SK-N-SH (cell line): Measurements from ENCODE around the gene METTL9. TPM values are rescaled to one million over a fixed set of nuclear protein-coding genes. Genes with fewer than 3 reads are reported as not detected.
"Not testable (repeated sequence)": the region's sequence is repeated elsewhere in the genome, so short reads cannot be mapped to it uniquely, and the experiment has no call there.

Source experiments
- CTCF ChIA-PET: fragments of 300-600, 350-600 bp; formaldehyde crosslinking; extraction: SDS; loops from one replicate; lab custom pipeline; 2021; lab: Yijun Ruan, JAX
- POLR2A ChIA-PET: fragments of 350-600 bp; sonication (Branson Sonifier 250); formaldehyde crosslinking; extraction: SDS; loops from one replicate; lab custom pipeline; 2020; ENCODE audit warnings: antibody characterized with exemption, inconsistent platforms; lab: Yijun Ruan, JAX
- DNase-seq: peaks from one replicate; pipeline ENCODE4 v3.0.0; 2012
- H2AFZ ChIP-seq: fragments of 200-600 bp; sonication (generic); 2 replicates; pipeline ENCODE4 v1.8.1; 2016; ENCODE audit warnings: antibody characterized with exemption, mild to moderate bottlenecking, low read depth
- H3F3A ChIP-seq: fragments of 200-600 bp; sonication (generic); replicated peaks from 2 replicates; pipeline ENCODE3; 2016; ENCODE audit warnings: antibody characterized with exemption, mild to moderate bottlenecking; ENCODE audit not compliant: insufficient read depth
- H3K27ac ChIP-seq, 2 experiments: fragments of 200-500 bp in 1 of 2; fragments of 200-600 bp in 1 of 2; sonication (Bioruptor generic) in 1 of 2; sonication (generic), shearing (Covaris generic) in 1 of 2; 2 replicates each; pipeline versions ENCODE4 v1.5.1 to v1.6.1; 2014 to 2016; ENCODE audit warnings: low read depth in 2 of 2, inconsistent platforms in 1 of 2, low read length in 1 of 2, mild to moderate bottlenecking in 1 of 2, mixed read lengths in 1 of 2
- H3K27me3 ChIP-seq: fragments of 200-600 bp; sonication (generic), shearing (Covaris generic); 2 replicates; pipeline ENCODE4 v1.6.1; 2016; ENCODE audit warnings: mixed run types; ENCODE audit not compliant: insufficient read depth
- H3K36me3 ChIP-seq, 2 experiments: fragments of 200-500 bp in 1 of 2; fragments of 200-600 bp in 1 of 2; sonication (Bioruptor generic) in 1 of 2; sonication (generic) in 1 of 2; replicated peaks in 1 of 2; 2 replicates each; pipeline versions ENCODE3 to v1.5.1; 2014 to 2016; ENCODE audit warnings: low read length in 1 of 2, mild to moderate bottlenecking in 1 of 2; ENCODE audit not compliant: insufficient read depth in 2 of 2, control insufficient read depth in 1 of 2
- H3K4me1 ChIP-seq, 2 experiments: fragments of 200-500 bp in 1 of 2; fragments of 200-600 bp in 1 of 2; sonication (Bioruptor generic) in 1 of 2; sonication (generic), shearing (Covaris generic) in 1 of 2; 2 replicates each; pipeline versions ENCODE4 v1.5.1 to v1.6.1; 2014 to 2016; ENCODE audit warnings: low read depth in 1 of 2, low read length in 1 of 2, mixed run types in 1 of 2; ENCODE audit not compliant: insufficient read depth in 2 of 2, control insufficient read depth in 1 of 2
- H3K4me2 ChIP-seq: fragments of 200-600 bp; sonication (generic), shearing (Covaris generic); 2 replicates; pipeline ENCODE4 v1.6.1; 2017; ENCODE audit warnings: mixed run types
- H3K4me3 ChIP-seq, 2 experiments: fragments of 200-500 bp in 1 of 2; fragments of 200-600 bp in 1 of 2; sonication (Bioruptor generic) in 1 of 2; sonication (generic), shearing (Covaris generic) in 1 of 2; 2 replicates each; pipeline versions ENCODE4 v1.5.1 to v1.8.1; 2014 to 2016; ENCODE audit warnings: low read depth in 2 of 2, inconsistent platforms in 1 of 2, low read length in 1 of 2, mild to moderate bottlenecking in 1 of 2, mixed read lengths in 1 of 2, moderate library complexity in 1 of 2
- H3K79me2 ChIP-seq: fragments of 200-600 bp; sonication (generic); 2 replicates; pipeline ENCODE4 v1.8.1; 2017; ENCODE audit warnings: mild to moderate bottlenecking; ENCODE audit not compliant: insufficient read depth
- H3K9ac ChIP-seq: fragments of 200-600 bp; sonication (generic); 2 replicates; pipeline ENCODE4 v1.6.1; 2017; ENCODE audit warnings: mixed run types
- H3K9me2 ChIP-seq: fragments of 200-600 bp; sonication (generic); 2 replicates; pipeline ENCODE4 v1.6.1; 2017; ENCODE audit warnings: mixed run types
- H3K9me3 ChIP-seq: fragments of 200-600 bp; sonication (generic); 2 replicates; pipeline ENCODE4 v1.6.1; 2017; ENCODE audit warnings: mixed run types, mild to moderate bottlenecking, moderate library complexity
- H4K20me1 ChIP-seq: fragments of 200-600 bp; sonication (generic); 2 replicates; pipeline ENCODE4 v1.6.1; 2017; ENCODE audit warnings: mild to moderate bottlenecking, mixed run types; ENCODE audit not compliant: insufficient read depth
- EZH2phosphoT487 ChIP-seq: fragments of 200-600 bp; sonication (generic); IDR thresholded peaks from 2 replicates; pipeline ENCODE4 v1.6.1; 2017; ENCODE audit warnings: low read depth, mixed run types, mild to moderate bottlenecking, antibody characterized with exemption, moderate library complexity, borderline replicate concordance
- FOXM1 ChIP-seq: IDR thresholded peaks from 2 replicates; pipeline ENCODE4 v1.4.0; 2012; ENCODE audit warnings: low read depth, mild to moderate bottlenecking
- IRF3 ChIP-seq: fragments of 150-350 bp; IDR thresholded peaks from 2 replicates; pipeline ENCODE4 v1.6.1; 2016; ENCODE audit warnings: mild to moderate bottlenecking, low read depth, low read length
- JUND ChIP-seq: IDR thresholded peaks from 2 replicates; pipeline ENCODE4 v1.4.0; 2012
- MEF2A ChIP-seq: IDR thresholded peaks from 2 replicates; pipeline ENCODE4 v1.4.0; 2012; ENCODE audit warnings: low read depth, borderline replicate concordance
- POLR2AphosphoS5 ChIP-seq: IDR thresholded peaks from 2 replicates; pipeline ENCODE4 v1.6.1; 2012; ENCODE audit warnings: low read depth, low read length
- RAD21 ChIP-seq: IDR thresholded peaks from 2 replicates; pipeline ENCODE4 v1.6.1; 2012; ENCODE audit warnings: mild to moderate bottlenecking, low read length
- RCOR1 ChIP-seq: fragments of 150-350 bp; IDR thresholded peaks from 2 replicates; pipeline ENCODE4 v1.6.1; 2017; ENCODE audit warnings: antibody characterized with exemption, low read length
- TAF1 ChIP-seq: IDR thresholded peaks from 2 replicates; pipeline ENCODE4 v1.6.1; 2012; ENCODE audit warnings: low read depth, mild to moderate bottlenecking, low read length, moderate library complexity, borderline replicate concordance
- TEAD4 ChIP-seq: IDR thresholded peaks from 2 replicates; pipeline ENCODE4 v1.4.0; 2012; ENCODE audit warnings: mild to moderate bottlenecking, borderline replicate concordance; ENCODE audit not compliant: insufficient read depth
- YY1 ChIP-seq: IDR thresholded peaks from 2 replicates; pipeline ENCODE4 v1.4.0; 2012; ENCODE audit warnings: low read depth, mild to moderate bottlenecking
- WGBS: methylation state at CpG from one replicate; pipeline ENCODE4 v1.1.6; 2017; ENCODE audit warnings: low lambda C conversion rate; 5-methylcytosine and 5-hydroxymethylcytosine counted together
- polyA plus RNA-seq, 3 experiments: library from polyadenylated mRNA; depleted of rRNA; stranded (reverse); fragments of >200 nt; gene quantifications; 2 replicates each; pipeline ENCODE4 v1.2.3, GENCODE V29; 2012

The METTL9 gene
- polyA plus RNA-seq, 1 of the 3 experiments (the other 2 are of a cell fraction): 70.7 TPM

GRCh38 chr16:21689107-21689506, 89.7 kb downstream of the METTL9 start:
- Histone ChIP-seq H2AFZ (no peak overlapping the region), H4K20me1 (no peaks in the 10 kb centered on the region), H3F3A (no peaks in the 10 kb centered on the region), H3K9me2 (no peaks in the 10 kb centered on the region), H3K27ac (no peak overlapping the region), H3K4me1 (no peaks in the 10 kb centered on the region), H3K27me3 (no peaks in the 10 kb centered on the region), H3K9ac (no peak overlapping the region), H3K9me3 (no peaks in the 10 kb centered on the region), H3K4me2 (no peak overlapping the region), H3K4me3 (no peak overlapping the region), H3K79me2 (no peaks in the 10 kb centered on the region), H3K36me3 (no peaks in the 10 kb centered on the region)
- no peak for DNase-seq
- WGBS: 29% methylated on average over 4 of the region's 4 CpGs
- TF ChIP-seq JUND: no peak
- TF ChIP-seq IRF3: no peak
- POLR2A ChIA-PET: no interaction called here
- CTCF ChIA-PET: interaction anchor here (0.7 kb wide), 1 partner anchor 27 kb away, joined by 3 read pairs; no protein-coding TSS in a partner anchor

- H3K9me2 ChIP-seq, H4K20me1 ChIP-seq, H3K9ac ChIP-seq, DNase-seq, H3K79me2 ChIP-seq, H3K36me3 ChIP-seq, H2AFZ ChIP-seq, POLR2A ChIA-PET, H3K4me2 ChIP-seq, H3K9me3 ChIP-seq, H3F3A ChIP-seq, H3K4me1 ChIP-seq, H3K4me3 ChIP-seq, H3K27ac ChIP-seq, H3K27me3 ChIP-seq: not testable (repeated sequence)
- CTCF ChIA-PET: interaction anchor here (0.9 kb wide), 1 partner anchor 34 kb away, joined by 5 read pairs; no protein-coding TSS in a partner anchor
- 30% methylated on average over 4 of the region's 4 CpGs for WGBS
Observed at GRCh38 chr16:21690967-21691366, 91.6 kb downstream of the METTL9 start.

- Histone ChIP-seq H3K27ac (no peak overlapping the region), H3K27me3 (no peaks in the 10 kb centered on the region; the same call in 1 of the 2 replicates), H3K9me2 (no peaks in the 10 kb centered on the region), H3K9me3 (no peaks in the 10 kb centered on the region), H3K4me3 (no peak overlapping the region), H3F3A (no peaks in the 10 kb centered on the region), H3K4me2 (no peak overlapping the region), H3K4me1 (no peaks in the 10 kb centered on the region), H4K20me1 (no peaks in the 10 kb centered on the region), H3K9ac (no peak overlapping the region), H2AFZ (no peak overlapping the region), H3K79me2 (no peaks in the 10 kb centered on the region), H3K36me3 (no peaks in the 10 kb centered on the region)
- TF ChIP-seq MEF2A: no peak
- no peak for TF ChIP-seq RCOR1
- no peak for TF ChIP-seq TAF1
- no peak for TF ChIP-seq TEAD4
- TF ChIP-seq RAD21: no peak
- no peak for TF ChIP-seq POLR2AphosphoS5
- no peak for TF ChIP-seq FOXM1
- TF ChIP-seq EZH2phosphoT487: no peak
- TF ChIP-seq YY1: no peak
- CTCF ChIA-PET: interaction anchor here (0.9 to 4.5 kb wide), 4 partner anchors 10 to 37 kb away, joined by 3 to 23 read pairs (median 11); no protein-coding TSS in a partner anchor
- POLR2A ChIA-PET: no interaction called here
- whole genome bisulfite sequencing: 93% methylated on average over 4 of the region's 4 CpGs
- no peak for DNase-seq
Observed at GRCh38 chr16:21694609-21695008, 95.2 kb downstream of the METTL9 start.
